NT2/D1 (cell line): ENCODE data around the gene YIPF7.

Source experiments
- DNase-seq: peaks from one replicate; pipeline ENCODE4 v3.0.0-alpha.2; 2011; ENCODE audit warnings: low read depth, low spot score
- H3K27me3 ChIP-seq: 2 replicates; pipeline ENCODE4 v1.6.0; 2011; ENCODE audit warnings: mild to moderate bottlenecking; ENCODE audit not compliant: insufficient read length, insufficient read depth
- H3K36me3 ChIP-seq: 2 replicates; pipeline ENCODE4 v1.6.1; 2011; ENCODE audit warnings: mild to moderate bottlenecking, low read length, mixed read lengths; ENCODE audit not compliant: insufficient read depth, insufficient read length
- H3K4me1 ChIP-seq: 2 replicates; pipeline ENCODE4 v1.5.1; 2011; ENCODE audit not compliant: insufficient read depth, insufficient read length
- H3K4me3 ChIP-seq: 2 replicates; pipeline ENCODE4 v1.5.1; 2011; ENCODE audit warnings: low read depth; ENCODE audit not compliant: insufficient read length
- H3K9ac ChIP-seq: 2 replicates; pipeline ENCODE4 v1.6.0; 2011; ENCODE audit warnings: low read depth; ENCODE audit not compliant: insufficient read length
- H3K9me3 ChIP-seq: 2 replicates; pipeline ENCODE4 v1.5.1; 2011; ENCODE audit warnings: mild to moderate bottlenecking, low read length; ENCODE audit not compliant: insufficient read depth
- SUZ12 ChIP-seq: IDR thresholded peaks from 2 replicates; pipeline ENCODE4 v1.6.1; 2011; ENCODE audit not compliant: insufficient read length, insufficient read depth; ENCODE audit errors: extremely low read depth
- YY1 ChIP-seq: IDR thresholded peaks from 2 replicates; pipeline ENCODE4 v1.6.1; 2011; ENCODE audit not compliant: insufficient read length, insufficient read depth
- ZNF274 ChIP-seq: IDR thresholded peaks from 2 replicates; pipeline ENCODE4 v1.6.1; 2011; ENCODE audit warnings: mild to moderate bottlenecking, low read depth, low read length

The YIPF7 gene

GRCh38 chr4:44616621-44617020 is 34.8 kb downstream of the YIPF7 start:
- DNase-seq: no peak
- H3K9ac ChIP-seq: no peak overlapping the region
- no peaks in the 10 kb centered on the region for H3K36me3 ChIP-seq
- no peak overlapping the region for H3K4me3 ChIP-seq
- H3K4me1 ChIP-seq: no peaks in the 10 kb centered on the region
- no peaks in the 10 kb centered on the region for H3K9me3 ChIP-seq
- no peaks in the 10 kb centered on the region for H3K27me3 ChIP-seq
- TF ChIP-seq SUZ12 (no peak), YY1 (no peak), ZNF274 (no peak)

DNA sequence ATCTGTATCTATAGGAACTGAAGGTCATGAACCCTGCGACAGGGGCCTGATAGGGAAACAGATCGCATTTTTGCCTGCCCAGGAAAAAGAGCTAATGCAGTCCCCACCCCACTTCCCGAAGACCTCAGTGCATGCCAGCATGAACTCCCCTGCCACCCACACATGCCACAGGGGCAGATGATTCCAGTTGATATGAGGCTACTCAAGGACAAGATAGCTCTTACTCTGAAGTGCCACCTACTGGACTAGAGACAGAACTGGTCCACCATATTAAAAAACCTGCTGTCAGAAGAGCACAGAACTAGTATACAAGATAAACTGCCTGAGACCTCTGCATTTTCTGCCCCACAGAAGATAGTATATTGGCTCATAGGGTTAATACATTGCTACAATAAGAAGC is 68.0 kb downstream of the YIPF7 start:
- Histone ChIP-seq H3K9me3 (no peaks in the 10 kb centered on the region), H3K27me3 (no peaks in the 10 kb centered on the region), H3K36me3 (no peaks in the 10 kb centered on the region), H3K4me1 (no peaks in the 10 kb centered on the region), H3K9ac (no peak overlapping the region), H3K4me3 (no peak overlapping the region)
- TF ChIP-seq SUZ12 (no peak), YY1 (no peak)
- no peak for DNase-seq

DNA sequence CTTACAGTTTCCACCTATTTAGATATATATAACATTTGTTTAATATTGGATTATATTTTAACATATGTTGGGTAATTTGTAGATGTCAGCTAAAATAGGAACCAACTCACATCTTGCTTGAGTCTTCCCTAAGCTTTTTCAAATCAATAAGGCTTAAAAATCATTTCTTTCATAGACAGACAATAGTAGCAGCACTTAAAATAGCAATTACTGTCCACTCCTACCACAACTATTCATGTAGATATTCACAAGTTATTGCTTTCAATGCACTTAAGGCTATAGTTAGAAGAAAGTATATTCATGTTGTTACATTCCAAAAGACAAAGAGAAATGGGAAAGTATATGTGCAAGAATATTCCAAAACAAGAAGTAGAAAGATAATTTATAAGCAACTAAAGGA is 71.2 kb downstream of the YIPF7 start:
- TF ChIP-seq ZNF274 (no peak), SUZ12 (no peak), YY1 (no peak)
- H3K9ac ChIP-seq: no peak overlapping the region

GRCh38 chr4:44578954-44579353 is 72.5 kb downstream of the YIPF7 start:
- TF ChIP-seq ZNF274: no peak
- TF ChIP-seq YY1: no peak
- no peak for TF ChIP-seq SUZ12
- Histone ChIP-seq H3K27me3 (no peaks in the 10 kb centered on the region), H3K9me3 (no peaks in the 10 kb centered on the region), H3K9ac (no peak overlapping the region), H3K36me3 (no peaks in the 10 kb centered on the region), H3K4me1 (no peaks in the 10 kb centered on the region), H3K4me3 (no peak overlapping the region)
- no peak for DNase-seq

More for the DNA sequence above, 71.2 kb downstream of the YIPF7 start:
- no peaks in the 10 kb centered on the region for H3K9me3 ChIP-seq
- no peak overlapping the region for H3K4me3 ChIP-seq
- no peaks in the 10 kb centered on the region for H3K36me3 ChIP-seq
- DNase-seq: no peak
- no peaks in the 10 kb centered on the region for H3K27me3 ChIP-seq
- no peaks in the 10 kb centered on the region for H3K4me1 ChIP-seq
